AG04449 (cell line): Measurements from ENCODE around the gene LIX1L.
A peak's percentile ranks its signal among the peaks of the same experiment; 100 is the strongest.

Experiments used
- CTCF ChIA-PET: fragments of 350-600 bp; formaldehyde crosslinking; extraction: SDS; loops from one replicate; lab custom pipeline; 2021; ENCODE audit warnings: antibody characterized with exemption; lab: Yijun Ruan, JAX
- POLR2A ChIA-PET: fragments of 400-600, 350-600 bp; formaldehyde crosslinking; extraction: SDS; loops from one replicate; lab custom pipeline; 2020; ENCODE audit warnings: antibody characterized with exemption, inconsistent platforms; lab: Yijun Ruan, JAX
- DNase-seq: peaks from one replicate; pipeline ENCODE4 v3.0.0-alpha.2; 2010; ENCODE audit warnings: low read depth, low spot score
- H3K4me3 ChIP-seq: 2 replicates; pipeline ENCODE4 v1.5.1; 2011; ENCODE audit warnings: low read depth, mild to moderate bottlenecking, control low read depth, low read length
- CTCF ChIP-seq: IDR thresholded peaks from one replicate; pipeline ENCODE4 v1.5.1; 2011; ENCODE audit warnings: mild to moderate bottlenecking, moderate library complexity, low read length, control low read depth, inconsistent platforms; ENCODE audit not compliant: insufficient read depth; ENCODE audit errors: missing control alignments

Gene LIX1L

GRCh38 chr1:145959333-145959732 is 1.5 kb upstream of the LIX1L start:
- ChIA-PET CTCF (interaction anchor here (1.7 to 3.7 kb wide), 3 partner anchors 18 to 50 kb away, joined by 8 to 11 read pairs (median 9); partner anchors contain the start of genes ITGA10 and RBM8A), POLR2A (no interaction called here)
- no peak overlapping the region for H3K4me3 ChIP-seq
- TF ChIP-seq CTCF: no peak
- no peak for DNase-seq

DNA sequence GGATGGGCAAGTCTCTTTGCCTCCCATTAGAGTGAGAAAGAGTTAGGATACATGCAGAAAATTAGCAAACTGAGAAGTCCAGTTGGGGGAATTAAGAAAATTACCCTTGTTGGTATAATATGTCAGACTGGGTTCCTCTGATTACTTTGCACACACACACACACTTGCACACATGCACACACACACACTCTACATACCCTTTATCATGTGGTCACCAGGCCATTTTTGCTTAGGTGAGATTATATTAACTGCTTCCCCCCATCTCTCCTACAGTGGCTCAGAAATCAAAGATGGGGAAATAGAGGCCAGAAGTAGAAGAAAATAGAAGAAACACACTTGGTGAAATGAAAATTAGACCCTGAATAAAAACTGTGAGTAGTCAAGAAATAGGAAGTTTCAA is 917 bp upstream of the LIX1L start:
- POLR2A ChIA-PET: interaction anchor here (1.9 kb wide), 1 partner anchor 21 kb away, joined by 9 read pairs; no protein-coding TSS in a partner anchor
- no peak for TF ChIP-seq CTCF
- CTCF ChIA-PET: interaction anchor here (0.9 to 3.7 kb wide), 7 partner anchors 9 to 102 kb away, joined by 3 to 11 read pairs (median 6); partner anchors contain the start of genes ITGA10 and RBM8A
- no peak overlapping the region for H3K4me3 ChIP-seq
- DNase-seq: no peak

GRCh38 chr1:145956781-145957442 is 905 bp downstream of the LIX1L start:
- TF ChIP-seq CTCF: no peak
- DNase-seq: no peak
- H3K4me3 ChIP-seq: peak overlapping the region; percentile 82
- POLR2A ChIA-PET: interaction anchor here (1.2 to 1.9 kb wide), 3 partner anchors 22 to 98 kb away, joined by 3 to 9 read pairs (median 5); partner anchors contain the start of genes PIAS3 and RBM8A
- CTCF ChIA-PET: interaction anchor here (1.6 to 3.7 kb wide), 6 partner anchors 15 to 100 kb away, joined by 3 to 11 read pairs (median 5); partner anchors contain the start of genes ITGA10 and PIAS3

DNA sequence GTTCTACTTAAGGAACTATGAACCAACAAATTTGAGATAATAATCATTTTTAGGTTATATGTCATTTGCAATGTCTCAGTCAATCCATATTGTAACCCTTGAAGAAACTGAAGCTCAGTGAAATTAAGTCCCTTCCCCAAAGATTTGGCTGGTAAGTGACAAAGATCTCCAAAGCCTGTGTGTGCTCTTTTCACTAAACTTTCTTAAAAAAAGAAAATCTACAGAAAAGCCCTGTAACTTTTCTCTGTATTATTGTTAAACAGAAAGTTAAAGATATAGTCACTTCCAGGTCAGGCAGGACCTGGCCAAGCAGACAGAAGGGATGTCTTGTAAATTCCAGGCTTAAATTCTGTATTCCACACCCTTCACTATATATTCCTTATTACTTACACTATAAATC is 1.5 kb downstream of the LIX1L start:
- no peak for DNase-seq
- H3K4me3 ChIP-seq: peak overlapping the region; percentile 82
- ChIA-PET CTCF (interaction anchor here (1.4 to 3.7 kb wide), 4 partner anchors 14 to 98 kb away, joined by 3 to 11 read pairs (median 5); partner anchors contain the start of genes ITGA10 and PIAS3), POLR2A (no interaction called here)
- TF ChIP-seq CTCF: no peak

GRCh38 chr1:145955436-145955835 is 2.4 kb downstream of the LIX1L start:
- TF ChIP-seq CTCF: no peak
- POLR2A ChIA-PET: interaction anchor here (0.8 to 1.4 kb wide), 3 partner anchors 9 to 20 kb away, joined by 3 to 5 read pairs (median 4); partner anchors contain the start of genes ANKRD34A and POLR3GL
- CTCF ChIA-PET: interaction anchor here (1.3 to 1.9 kb wide), 6 partner anchors 13 to 97 kb away, joined by 3 to 9 read pairs (median 5); partner anchors contain the start of gene PIAS3
- H3K4me3 ChIP-seq: peak overlapping the region; percentile 12
- DNase-seq: no peak

GRCh38 chr1:145953861-145954260 is 4.0 kb downstream of the LIX1L start:
- no peak for DNase-seq
- POLR2A ChIA-PET: interaction anchor here (1.3 to 1.4 kb wide), 2 partner anchors 11 to 95 kb away, joined by 4 to 5 read pairs; partner anchors contain the start of genes ANKRD34A, PIAS3 and POLR3GL

More at GRCh38 chr1:145953861-145954260, 4.0 kb downstream of the LIX1L start:
- no peak for TF ChIP-seq CTCF
- H3K4me3 ChIP-seq: no peak overlapping the region
- CTCF ChIA-PET: interaction anchor here (0.6 to 2.0 kb wide), 6 partner anchors 10 to 61 kb away, joined by 3 to 9 read pairs (median 4); partner anchors contain the start of gene RBM8A
